Lung (tissue), 16 donors: ENCODE results near the gene UPF3B. TPM values are rescaled to one million over a fixed set of nuclear protein-coding genes. Genes with fewer than 3 reads are reported as not detected.

ENCODE experiments used
- ATAC-seq: fragments of 200-7000 bp; cut with Tn5 transposase; one replicate; pipeline ENCODE4 v1.9.1; 2020; ENCODE audit warnings: moderate number of reproducible peaks; ENCODE audit not compliant: insufficient read depth, low FRiP score
- DNase-seq, 3 donors: peaks; one replicate each; pipeline ENCODE4 v3.0.0-alpha.2; 2013 to 2017
- H3K27ac ChIP-seq, 2 donors: one replicate each; pipeline ENCODE4 v1.5.1; 2013; ENCODE audit warnings: mild to moderate bottlenecking in 2 of 2, moderate library complexity in 2 of 2, control low read depth in 1 of 2, inconsistent platforms in 1 of 2, low read depth in 1 of 2, low read length in 1 of 2
- H3K27me3 ChIP-seq, 3 donors: one replicate each; pipeline ENCODE4 v1.5.1; 2013; ENCODE audit warnings: low read length in 2 of 3; ENCODE audit not compliant: control insufficient read depth in 3 of 3, insufficient read depth in 3 of 3
- H3K36me3 ChIP-seq, 4 donors: one replicate each; pipeline ENCODE4 v1.5.1; 2013; ENCODE audit warnings: low read length in 4 of 4, mild to moderate bottlenecking in 1 of 4, moderate library complexity in 1 of 4; ENCODE audit not compliant: control insufficient read depth in 4 of 4, insufficient read depth in 4 of 4
- H3K4me1 ChIP-seq, 5 donors: one replicate each; pipeline ENCODE4 v1.5.1; 2013; ENCODE audit warnings: low read length in 5 of 5, mild to moderate bottlenecking in 2 of 5, moderate library complexity in 1 of 5; ENCODE audit not compliant: control insufficient read depth in 5 of 5, insufficient read depth in 5 of 5
- H3K4me3 ChIP-seq: one replicate; pipeline ENCODE4 v1.5.1; 2013; ENCODE audit warnings: mild to moderate bottlenecking, control low read depth, moderate library complexity
- H3K9ac ChIP-seq, 2 donors: one replicate each; pipeline ENCODE4 v1.5.1; 2013; ENCODE audit warnings: low read length in 2 of 2, control low read depth in 1 of 2; ENCODE audit not compliant: insufficient read depth in 1 of 2
- H3K9me3 ChIP-seq, 4 donors: one replicate each; pipeline ENCODE4 v1.5.1; 2013; ENCODE audit warnings: low read length in 3 of 4, mild to moderate bottlenecking in 1 of 4, moderate library complexity in 1 of 4; ENCODE audit not compliant: control insufficient read depth in 4 of 4, insufficient read depth in 3 of 4
- WGBS, 2 donors: extraction: QIAGEN DNeasy Blood & Tissue Kit; methylation state at CpG; one replicate each; pipeline ENCODE4 v1.1.7; 2013; 5-methylcytosine and 5-hydroxymethylcytosine counted together
- long read RNA-seq, 5 donors: transcript quantifications; one replicate each; lab custom pipeline, GENCODE V29; 2026
- polyA plus RNA-seq, 2 donors: library from polyadenylated mRNA; stranded (reverse); fragments of 200-250 nt; gene quantifications; one replicate each; pipeline ENCODE4 v1.2.1, GENCODE V29; 2013
- total RNA-seq, 2 donors: library from RNA; depleted of rRNA in 1 of 2; stranded (reverse); fragments of >200 nt in 1 of 2; gene quantifications; one replicate each; pipeline ENCODE4 v1.2.1, GENCODE V29; 2014 to 2021
- TF ChIP-seq, protein P1 (sequence below): IDR thresholded peaks from 2 replicates; pipeline ENCODE4 v1.5.1; 2012; ENCODE audit warnings: mild to moderate bottlenecking; ENCODE audit errors: control extremely low read depth, extremely low read depth
- donor health status: control.
- donor health status: control.
- donor health status: Bipolar disorder and iron deficiency.
- donor health status: healthy.
- donor health status: DM: yes; HTN: yes; CAD: no.

The UPF3B gene, protein sequence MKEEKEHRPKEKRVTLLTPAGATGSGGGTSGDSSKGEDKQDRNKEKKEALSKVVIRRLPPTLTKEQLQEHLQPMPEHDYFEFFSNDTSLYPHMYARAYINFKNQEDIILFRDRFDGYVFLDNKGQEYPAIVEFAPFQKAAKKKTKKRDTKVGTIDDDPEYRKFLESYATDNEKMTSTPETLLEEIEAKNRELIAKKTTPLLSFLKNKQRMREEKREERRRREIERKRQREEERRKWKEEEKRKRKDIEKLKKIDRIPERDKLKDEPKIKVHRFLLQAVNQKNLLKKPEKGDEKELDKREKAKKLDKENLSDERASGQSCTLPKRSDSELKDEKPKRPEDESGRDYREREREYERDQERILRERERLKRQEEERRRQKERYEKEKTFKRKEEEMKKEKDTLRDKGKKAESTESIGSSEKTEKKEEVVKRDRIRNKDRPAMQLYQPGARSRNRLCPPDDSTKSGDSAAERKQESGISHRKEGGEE
- total RNA-seq (1 to 10 TPM; 5.5 to 8.5 TPM), polyA plus RNA-seq (10 to 100 TPM in 1 of 2 donors, 1 to 10 TPM in 1; 5.0 to 11.7 TPM)
- long read RNA-seq, donor 1: 0 reads
- long read RNA-seq, donor 2: 0 reads
- long read RNA-seq, donor 3: 0 reads
- long read RNA-seq, donor 4, partial matches to known transcripts: 0 of 1 reads
- long read RNA-seq, donor 4, other reads (novel, unspliced or antisense): 0 of 1 reads
- long read RNA-seq, donor 5, partial matches to known transcripts: 568 of 577 reads
- long read RNA-seq, donor 5, other reads (novel, unspliced or antisense): 6 of 577 reads

DNA sequence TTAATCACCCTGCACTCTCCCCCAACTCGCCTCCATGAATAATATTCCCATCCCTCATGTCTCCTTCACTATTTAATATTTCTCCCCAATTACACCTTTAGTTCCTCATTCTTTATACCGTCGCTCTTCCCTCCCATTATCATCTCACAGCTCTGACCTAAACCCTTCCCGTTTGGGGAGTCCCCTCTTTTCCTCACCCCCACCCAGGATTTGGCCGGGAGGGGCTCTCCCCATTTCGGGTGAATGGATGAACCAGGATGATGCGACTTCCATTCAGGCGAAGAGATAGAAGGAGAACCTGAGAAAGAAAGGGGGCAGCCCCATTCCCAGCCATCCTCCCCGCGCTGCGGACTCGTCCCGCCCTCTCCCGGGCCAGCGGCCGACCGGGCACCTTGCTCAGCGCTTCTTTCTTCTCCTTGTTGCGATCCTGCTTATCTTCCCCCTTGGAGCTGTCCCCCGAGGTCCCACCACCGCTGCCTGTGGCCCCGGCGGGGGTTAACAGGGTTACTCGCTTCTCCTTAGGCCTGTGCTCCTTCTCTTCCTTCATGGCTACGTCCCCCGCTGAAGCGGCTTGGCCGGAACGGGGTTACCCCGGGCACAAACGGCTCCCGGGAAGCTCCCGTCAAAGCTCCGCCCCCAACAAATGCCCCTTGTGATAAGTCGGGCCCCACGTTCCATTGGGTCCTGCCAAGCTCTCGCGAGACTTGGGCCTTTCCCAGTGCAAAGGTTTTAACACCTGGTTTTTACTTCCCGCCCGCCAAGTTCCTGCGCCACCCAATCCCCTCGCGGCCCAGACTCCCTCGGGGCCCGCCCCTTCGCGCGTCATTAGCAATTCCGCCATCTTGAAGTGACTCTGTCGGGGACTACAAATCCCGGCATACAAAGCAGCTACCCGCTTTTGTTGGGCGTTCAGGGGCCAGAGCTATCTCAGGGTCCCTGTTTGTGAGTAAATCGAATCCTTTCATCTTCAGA, at the start of gene UPF3B:
UPF3B (minus strand) TSS at position 582 of the 972 bp plus-strand sequence; CDS start at position 547, 35 bp downstream.
- H3K27ac ChIP-seq: peak within 1 kb of the TSS; percentile 72 to 89
- 0 to 30% methylated on average over 38 to 54 of the region's 54 CpGs for WGBS, 2 donors
- H3K4me1 ChIP-seq: peaks cover 0 to 5% (median 2%) of the 10 kb centered on the region in 5 donors
- peak within 1 kb of the TSS; percentile 79 to 91 for H3K9ac ChIP-seq
- no peaks in the 10 kb centered on the region for H3K27me3 ChIP-seq
- peaks cover 0 to 2% (median 0%) of the 10 kb centered on the region in 4 donors for H3K36me3 ChIP-seq
- ATAC-seq (peak; percentile 95), DNase-seq (peak; percentile 97 to 98 (median 98))
- peak within 1 kb of the TSS; percentile 60 for H3K4me3 ChIP-seq
- peaks cover 0 to 4% (median 0%) of the 10 kb centered on the region in 4 donors for H3K9me3 ChIP-seq
- TF ChIP-seq, protein P1, sequence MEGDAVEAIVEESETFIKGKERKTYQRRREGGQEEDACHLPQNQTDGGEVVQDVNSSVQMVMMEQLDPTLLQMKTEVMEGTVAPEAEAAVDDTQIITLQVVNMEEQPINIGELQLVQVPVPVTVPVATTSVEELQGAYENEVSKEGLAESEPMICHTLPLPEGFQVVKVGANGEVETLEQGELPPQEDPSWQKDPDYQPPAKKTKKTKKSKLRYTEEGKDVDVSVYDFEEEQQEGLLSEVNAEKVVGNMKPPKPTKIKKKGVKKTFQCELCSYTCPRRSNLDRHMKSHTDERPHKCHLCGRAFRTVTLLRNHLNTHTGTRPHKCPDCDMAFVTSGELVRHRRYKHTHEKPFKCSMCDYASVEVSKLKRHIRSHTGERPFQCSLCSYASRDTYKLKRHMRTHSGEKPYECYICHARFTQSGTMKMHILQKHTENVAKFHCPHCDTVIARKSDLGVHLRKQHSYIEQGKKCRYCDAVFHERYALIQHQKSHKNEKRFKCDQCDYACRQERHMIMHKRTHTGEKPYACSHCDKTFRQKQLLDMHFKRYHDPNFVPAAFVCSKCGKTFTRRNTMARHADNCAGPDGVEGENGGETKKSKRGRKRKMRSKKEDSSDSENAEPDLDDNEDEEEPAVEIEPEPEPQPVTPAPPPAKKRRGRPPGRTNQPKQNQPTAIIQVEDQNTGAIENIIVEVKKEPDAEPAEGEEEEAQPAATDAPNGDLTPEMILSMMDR: no peak

DNA sequence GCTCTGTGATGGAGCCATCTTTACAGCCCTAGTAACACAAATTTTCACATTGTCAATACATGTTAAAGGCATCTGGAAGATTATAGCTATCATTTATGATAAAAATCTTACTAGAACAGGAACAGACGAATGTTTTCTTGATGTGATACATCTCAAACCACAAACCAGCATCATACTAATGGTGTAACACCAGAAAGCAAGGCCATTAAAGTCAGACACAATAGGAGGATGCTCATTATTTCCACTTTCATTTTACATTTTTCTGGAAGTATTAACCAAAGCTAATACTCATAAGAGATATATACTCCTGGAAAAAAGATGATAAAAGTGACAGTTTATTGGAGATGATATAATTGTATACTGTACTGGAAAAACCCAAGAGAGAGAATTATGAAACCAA, 48.2 kb upstream of the UPF3B start:
- Histone ChIP-seq H3K27me3 (no peaks in the 10 kb centered on the region), H3K4me3 (no peak overlapping the region), H3K27ac (no peak overlapping the region), H3K4me1 (no peaks in the 10 kb centered on the region), H3K9ac (no peak overlapping the region), H3K9me3 (no peaks in the 10 kb centered on the region), H3K36me3 (no peaks in the 10 kb centered on the region)
- ATAC-seq (no peak), DNase-seq (no peak)
- TF ChIP-seq, protein P1: no peak
- WGBS, 2 donors: 47 to 59% methylated on average over 1 of the region's 1 CpG

DNA sequence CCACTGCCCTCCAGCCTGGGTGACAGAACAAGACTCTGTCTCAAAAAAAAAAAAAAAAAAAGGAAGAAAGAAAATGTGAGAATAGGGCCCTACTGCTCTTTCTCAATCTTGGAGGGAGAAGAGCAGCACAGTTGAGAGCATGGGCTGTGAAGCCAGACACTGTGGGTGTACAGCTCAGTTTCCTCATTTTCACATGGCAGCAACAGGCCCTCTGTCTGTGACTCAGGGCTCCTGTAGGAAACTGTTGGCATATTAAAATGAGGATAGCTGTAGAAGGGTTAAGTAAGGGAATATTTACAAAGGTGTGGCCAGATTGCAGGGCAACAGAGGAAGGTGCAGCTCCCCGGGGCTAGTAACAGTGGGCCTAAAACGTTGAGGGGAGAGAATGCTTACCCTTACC, 46.4 kb upstream of the UPF3B start:
- no peaks in the 10 kb centered on the region for H3K9me3 ChIP-seq
- DNase-seq (no peak), ATAC-seq (no peak)
- 9 to 20% methylated on average over 2 of the region's 2 CpGs for WGBS, 2 donors
- H3K36me3 ChIP-seq: no peaks in the 10 kb centered on the region
- no peak overlapping the region for H3K9ac ChIP-seq
- no peak overlapping the region for H3K4me3 ChIP-seq
- TF ChIP-seq, protein P1: no peak
- H3K27ac ChIP-seq: no peak overlapping the region
- H3K27me3 ChIP-seq: no peaks in the 10 kb centered on the region
- H3K4me1 ChIP-seq: no peaks in the 10 kb centered on the region
